Measurements from ENCODE around the gene GPD1.

DNA sequence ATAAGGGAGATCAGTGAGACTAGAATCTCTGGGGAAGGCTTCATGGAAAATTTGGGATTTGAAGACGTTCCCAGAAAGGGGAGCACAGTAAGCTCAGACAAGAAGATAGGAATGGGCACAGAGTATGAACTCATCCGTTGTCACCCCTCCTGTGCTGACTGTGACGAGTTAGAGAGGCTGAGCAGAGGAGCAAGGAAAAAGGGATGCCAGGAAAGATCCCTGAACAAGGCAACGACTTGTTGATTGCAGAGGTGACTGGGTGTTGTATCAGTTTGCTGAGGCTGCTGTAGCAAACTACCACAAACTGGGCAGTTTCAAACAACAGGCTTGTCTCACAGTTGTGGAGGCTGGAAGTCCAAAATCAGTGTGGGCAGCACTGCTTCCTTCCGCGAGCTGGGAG is 5.9 kb upstream of the GPD1 start:
- TF ChIP-seq, protein P1, sequence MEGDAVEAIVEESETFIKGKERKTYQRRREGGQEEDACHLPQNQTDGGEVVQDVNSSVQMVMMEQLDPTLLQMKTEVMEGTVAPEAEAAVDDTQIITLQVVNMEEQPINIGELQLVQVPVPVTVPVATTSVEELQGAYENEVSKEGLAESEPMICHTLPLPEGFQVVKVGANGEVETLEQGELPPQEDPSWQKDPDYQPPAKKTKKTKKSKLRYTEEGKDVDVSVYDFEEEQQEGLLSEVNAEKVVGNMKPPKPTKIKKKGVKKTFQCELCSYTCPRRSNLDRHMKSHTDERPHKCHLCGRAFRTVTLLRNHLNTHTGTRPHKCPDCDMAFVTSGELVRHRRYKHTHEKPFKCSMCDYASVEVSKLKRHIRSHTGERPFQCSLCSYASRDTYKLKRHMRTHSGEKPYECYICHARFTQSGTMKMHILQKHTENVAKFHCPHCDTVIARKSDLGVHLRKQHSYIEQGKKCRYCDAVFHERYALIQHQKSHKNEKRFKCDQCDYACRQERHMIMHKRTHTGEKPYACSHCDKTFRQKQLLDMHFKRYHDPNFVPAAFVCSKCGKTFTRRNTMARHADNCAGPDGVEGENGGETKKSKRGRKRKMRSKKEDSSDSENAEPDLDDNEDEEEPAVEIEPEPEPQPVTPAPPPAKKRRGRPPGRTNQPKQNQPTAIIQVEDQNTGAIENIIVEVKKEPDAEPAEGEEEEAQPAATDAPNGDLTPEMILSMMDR (conservative IDR thresholded peaks at IDR 0.05; ENCODE audit: low read length) = no peak
- no peak for TF ChIP-seq EZH2phosphoT487 (IDR thresholded peaks at IDR 0.05; ENCODE audit: borderline replicate concordance)

Measured in Loucy (cell line).